Measurements from ENCODE around the gene NWD2. TPM values are rescaled to one million over a fixed set of nuclear protein-coding genes. Genes with fewer than 3 reads are reported as not detected.

The NWD2 gene
- polyA plus RNA-seq, 3 donors = 0.11 to 0.25 (median 0.18) TPM

DNA sequence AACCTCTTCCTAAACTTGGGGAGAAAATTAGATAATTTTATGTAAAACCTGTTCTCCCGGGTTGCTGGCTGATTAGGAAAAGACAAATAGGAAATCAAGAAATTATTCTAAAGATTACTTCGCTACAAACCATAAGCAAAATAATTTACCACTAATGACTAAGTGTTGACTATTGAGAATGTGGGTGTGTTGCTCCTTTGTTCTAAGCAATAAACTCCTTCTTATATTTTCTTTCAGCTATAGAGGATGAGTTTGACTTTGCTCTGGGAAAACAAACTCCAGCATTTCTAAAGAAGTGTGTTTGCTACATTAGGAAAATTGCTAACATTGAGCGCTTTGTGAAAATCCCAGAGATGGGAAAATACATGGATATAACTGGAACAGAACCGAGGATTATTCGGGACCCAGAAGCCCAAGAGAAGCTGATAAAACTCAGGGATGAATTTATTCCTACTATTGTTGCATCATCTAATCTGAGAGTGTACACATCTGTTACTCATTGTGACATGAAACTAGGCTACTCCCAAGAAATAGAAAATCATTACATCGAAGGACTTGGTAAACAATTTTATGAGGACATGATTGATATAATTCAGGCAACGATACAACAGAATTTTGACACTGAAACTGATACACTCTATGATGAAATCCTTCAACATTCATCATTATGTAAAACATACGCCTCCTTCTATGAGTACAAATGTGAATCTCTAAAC, 194.2 kb downstream of the NWD2 start:
- no peak for DNase-seq (ENCODE audit: low read depth in 3 of 3, low spot score in 2 of 3)

DNA sequence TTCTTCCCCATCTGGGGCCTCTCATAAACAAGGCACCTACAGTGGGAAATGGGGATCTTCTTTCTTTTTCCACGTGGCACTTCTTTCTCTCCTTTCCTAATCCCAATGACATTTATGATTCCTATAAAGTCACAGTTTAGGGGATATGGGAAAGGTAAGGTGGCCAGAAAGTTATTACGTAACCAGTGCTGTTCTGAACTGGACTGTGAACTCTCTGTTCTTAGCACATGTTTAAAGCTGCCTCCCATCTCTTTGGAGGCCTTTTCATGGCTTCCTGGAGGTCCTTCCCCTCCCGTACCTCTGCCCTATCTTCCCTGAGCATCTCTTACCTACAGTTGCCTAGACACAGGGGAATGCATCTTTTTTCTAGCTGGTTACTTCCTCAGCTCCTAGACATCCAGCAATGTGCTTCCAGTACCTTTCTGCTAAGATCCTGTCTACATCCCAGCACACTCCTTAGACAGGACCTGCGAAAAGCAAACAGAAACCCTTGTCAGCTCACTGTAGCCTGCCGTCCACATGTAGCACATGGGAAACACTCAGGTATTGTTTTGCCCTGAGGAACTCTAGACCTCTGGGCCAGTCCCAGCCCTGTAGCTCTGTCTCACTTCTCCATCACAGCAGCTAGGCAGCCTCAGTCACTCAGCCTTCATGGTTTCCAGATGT, 195.4 kb downstream of the NWD2 start:
- DNase-seq (ENCODE audit: low read depth in 3 of 3, low spot score in 2 of 3) = no peak

DNA sequence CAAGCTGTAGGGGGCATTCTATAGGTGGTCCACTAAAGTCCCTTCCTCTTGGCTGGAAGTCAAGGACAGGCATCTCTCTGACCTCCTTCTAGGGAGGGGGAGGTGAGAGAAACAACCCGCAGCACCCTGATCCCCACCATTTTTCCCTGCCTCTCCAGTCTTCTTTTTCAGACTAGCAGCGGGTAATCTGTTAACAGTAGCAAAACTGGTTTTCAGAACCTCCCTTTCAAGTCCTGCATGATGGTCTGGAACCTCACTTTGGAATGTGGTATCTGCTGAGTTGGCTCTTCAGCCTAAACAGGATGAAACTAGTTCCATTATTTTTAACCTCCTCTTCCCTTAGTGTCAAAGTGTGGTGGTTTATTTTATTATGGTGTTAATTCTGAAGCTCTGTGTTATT, 196.0 kb downstream of the NWD2 start:
- no peak for DNase-seq (ENCODE audit: low read depth in 3 of 3, low spot score in 2 of 3)

DNA sequence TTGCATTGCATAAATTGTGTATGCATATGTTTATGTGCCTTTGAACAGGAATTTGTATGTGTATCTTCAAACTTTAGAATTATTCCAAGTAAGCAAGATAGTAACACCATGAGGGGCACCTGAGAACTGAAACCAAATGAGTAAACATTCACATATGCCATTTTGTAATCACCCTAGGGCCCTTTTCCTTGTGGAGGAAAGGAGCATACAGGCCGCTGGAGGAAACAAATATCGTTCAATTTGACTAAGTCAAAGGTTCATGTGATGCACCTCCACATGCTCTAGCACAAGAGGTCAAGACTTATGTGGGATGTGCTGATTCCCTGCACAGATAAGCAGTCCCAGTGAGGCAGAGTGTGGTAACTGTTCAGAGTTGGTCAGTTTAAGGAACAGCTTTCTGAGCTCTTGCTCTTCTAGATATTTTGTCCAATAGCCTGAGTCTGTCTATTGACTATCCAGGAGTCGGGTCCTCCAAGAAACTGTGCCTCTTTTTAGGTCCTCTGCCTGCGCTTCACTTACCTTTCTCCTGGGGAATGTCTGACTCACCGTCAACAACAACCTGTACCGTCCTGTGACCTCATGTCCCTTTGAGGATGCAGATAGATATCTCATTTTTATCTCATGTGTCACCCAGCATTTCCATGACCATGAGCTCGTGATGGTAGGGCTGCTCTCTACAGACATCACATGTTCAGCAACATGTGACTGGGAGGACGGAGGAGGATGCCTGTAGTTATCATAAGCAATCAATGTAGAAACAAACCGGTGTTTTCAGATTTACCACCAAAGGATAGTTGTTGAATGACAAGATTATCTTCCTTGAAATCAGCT, 196.9 kb downstream of the NWD2 start:
- no peak for DNase-seq (ENCODE audit: low read depth in 3 of 3, low spot score in 2 of 3)

DNA sequence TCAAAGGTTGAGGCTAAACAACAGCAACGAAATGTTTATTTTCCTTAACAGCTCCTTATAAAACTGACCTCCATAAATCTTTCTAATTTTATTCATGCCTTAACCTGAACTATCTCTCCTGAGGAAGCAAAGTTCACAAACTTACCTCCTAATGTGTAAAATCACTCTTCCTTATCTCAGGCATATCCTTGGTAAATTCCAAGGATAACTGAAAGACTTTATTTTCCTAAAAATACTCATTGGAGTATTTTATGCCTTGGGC, 197.4 kb downstream of the NWD2 start:
- no peak for DNase-seq (ENCODE audit: low read depth in 3 of 3, low spot score in 2 of 3)

DNA sequence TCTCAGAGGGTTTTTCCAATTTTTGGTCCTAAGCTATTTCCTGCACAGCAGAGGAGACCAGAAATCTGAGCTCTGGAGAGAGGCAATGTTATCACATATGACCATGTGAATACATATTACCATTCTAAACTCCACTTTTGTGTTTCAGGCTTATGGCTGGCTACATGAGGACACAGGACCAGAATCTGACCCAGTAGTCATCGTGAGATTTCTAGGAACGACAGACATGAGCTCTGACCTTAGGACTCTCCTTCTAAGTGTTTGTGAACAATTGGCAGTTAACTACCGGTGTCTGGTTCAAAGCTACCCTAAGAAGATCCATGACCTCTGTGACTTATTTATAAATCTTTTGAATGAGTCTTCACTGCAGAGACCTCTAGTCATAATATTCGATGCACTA, 198.6 kb downstream of the NWD2 start:
- DNase-seq (ENCODE audit: low read depth in 3 of 3, low spot score in 2 of 3) = no peak

DNA sequence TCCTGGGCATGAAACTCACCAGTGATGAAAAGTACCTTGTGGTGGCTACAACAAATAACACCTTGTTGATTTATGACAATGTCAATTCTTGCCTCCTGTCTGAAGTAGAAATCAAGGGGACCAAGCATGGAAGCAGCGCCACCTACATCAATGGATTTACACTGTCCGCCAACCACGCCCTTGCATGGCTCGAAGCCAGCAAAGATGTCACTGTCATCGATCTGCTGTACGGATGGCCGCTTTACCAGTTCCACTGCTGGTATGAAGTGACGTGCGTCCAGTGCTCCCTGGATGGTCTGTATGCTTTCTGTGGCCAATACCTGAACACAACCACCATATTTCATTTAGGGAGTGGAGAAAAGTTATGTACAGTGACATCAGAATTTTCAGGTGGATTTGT, 200.5 kb downstream of the NWD2 start:
- DNase-seq (ENCODE audit: low read depth in 3 of 3, low spot score in 2 of 3) = no peak

DNA sequence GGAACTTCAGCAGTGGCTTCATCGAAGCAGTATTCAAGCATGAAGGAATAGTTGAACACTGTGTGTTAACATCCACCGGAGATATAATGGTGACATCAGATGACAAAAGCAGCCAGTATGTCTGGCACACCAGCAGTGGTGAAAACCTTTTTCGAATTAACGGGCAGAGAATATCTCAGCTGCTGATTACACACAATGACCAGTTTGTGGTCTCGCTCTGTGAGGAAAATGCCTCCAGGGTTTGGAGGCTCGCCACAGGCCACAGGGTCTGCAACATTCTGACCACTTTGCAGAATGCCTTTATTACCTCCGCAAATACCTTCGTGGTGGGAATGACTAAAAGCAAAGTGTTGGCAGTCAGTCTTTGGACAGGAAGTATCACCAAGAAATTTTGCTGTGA, 201.5 kb downstream of the NWD2 start:
- DNase-seq (ENCODE audit: low read depth in 3 of 3, low spot score in 2 of 3) = no peak

DNA sequence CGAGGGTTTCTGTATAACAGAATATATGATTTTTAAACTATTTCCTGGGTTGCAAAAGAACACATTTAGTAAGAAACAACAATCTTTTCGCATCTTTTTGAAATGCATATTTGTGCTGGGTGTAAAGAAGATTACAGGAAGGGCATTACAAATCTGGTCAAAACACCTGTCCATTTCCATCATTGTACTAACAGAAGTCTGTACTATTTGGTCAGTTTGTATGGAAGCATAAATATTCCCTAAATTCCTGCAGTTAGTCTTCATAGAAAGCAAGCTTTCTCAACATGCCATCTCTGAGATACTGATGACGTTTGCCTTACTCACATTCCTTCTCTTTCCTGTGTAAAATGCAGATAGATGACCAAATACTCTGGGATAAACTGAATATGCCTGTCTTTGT, 203.3 kb downstream of the NWD2 start:
- no peak for DNase-seq (ENCODE audit: low read depth in 3 of 3, low spot score in 2 of 3)

DNA sequence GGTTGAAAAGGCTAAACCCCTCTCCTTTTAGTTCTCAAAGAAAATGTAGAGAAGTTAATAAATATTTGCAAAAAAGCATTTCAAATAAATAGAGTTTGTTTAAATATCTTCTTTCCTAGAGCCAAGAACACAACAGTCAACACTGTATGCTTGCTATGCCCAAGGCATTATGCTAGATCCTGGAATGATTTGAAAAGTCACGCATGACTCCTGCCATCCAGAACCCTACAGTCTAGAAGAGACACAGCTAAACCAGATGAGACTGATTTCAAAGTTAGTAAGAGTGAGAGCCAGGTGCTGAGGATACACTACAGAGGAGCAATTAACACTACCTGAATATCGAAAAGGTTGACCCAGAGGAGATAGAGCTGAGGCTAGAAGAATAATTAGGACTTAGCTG, 205.8 kb downstream of the NWD2 start:
- DNase-seq (ENCODE audit: low read depth in 3 of 3, low spot score in 2 of 3) = no peak

DNA sequence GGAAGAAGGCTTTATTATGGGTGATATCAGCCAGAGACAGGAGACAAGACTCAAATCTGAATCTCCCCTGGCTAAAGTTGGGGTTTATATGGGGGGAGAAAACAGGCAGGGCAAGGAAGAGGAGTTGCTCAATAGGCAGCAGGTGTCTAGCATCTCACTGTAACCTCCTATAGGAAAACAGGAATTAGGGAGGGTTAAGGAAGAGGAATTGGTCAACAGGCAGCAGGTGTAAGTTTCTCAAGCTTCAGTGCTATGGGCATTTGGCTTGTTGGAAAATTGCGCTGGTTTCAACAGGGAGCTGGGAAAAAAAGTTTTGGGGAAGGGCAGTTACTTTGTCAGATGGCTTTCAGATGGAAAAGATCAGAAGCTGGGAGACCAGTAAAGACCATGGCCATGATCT, 206.4 kb downstream of the NWD2 start:
- DNase-seq (ENCODE audit: low read depth in 3 of 3, low spot score in 2 of 3) = no peak

DNA sequence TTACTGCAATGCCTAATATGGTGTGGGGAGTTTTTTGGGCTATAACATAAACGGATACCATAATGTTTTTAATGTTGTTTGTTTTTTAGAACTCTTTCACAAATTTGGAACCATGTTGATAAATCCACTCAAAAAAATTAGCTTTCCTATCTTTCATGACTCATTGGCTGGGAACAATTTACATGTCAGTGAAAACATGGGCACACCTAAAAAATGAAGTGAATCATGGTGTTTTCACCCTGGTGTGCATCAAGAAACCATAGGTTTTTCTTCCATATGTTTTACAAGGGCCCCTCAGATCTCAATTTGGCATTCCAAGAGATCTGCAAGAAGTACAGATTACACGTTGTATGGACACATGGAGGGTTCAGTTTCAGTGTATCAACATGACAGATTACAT, 207.1 kb downstream of the NWD2 start:
- DNase-seq (ENCODE audit: low read depth in 3 of 3, low spot score in 2 of 3) = no peak

DNA sequence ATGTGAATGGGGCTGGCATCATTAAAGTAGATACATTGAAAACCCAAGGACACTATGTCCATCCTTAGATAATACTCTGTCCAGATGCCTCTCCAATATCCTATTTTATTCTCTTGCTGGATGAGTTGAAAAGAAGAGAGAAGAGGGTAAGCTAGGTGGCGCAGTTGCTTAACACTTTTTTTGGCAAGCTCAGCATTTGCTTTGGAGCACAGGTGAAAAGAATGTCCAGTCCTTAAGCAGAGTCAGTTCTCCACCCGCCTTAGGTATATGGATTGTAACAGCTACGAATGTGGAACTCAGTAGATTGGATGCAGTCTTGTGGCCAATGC, 208.4 kb downstream of the NWD2 start:
- peak in 1 of 3 donors; percentile 74 for DNase-seq (ENCODE audit: low read depth in 3 of 3, low spot score in 2 of 3)

DNA sequence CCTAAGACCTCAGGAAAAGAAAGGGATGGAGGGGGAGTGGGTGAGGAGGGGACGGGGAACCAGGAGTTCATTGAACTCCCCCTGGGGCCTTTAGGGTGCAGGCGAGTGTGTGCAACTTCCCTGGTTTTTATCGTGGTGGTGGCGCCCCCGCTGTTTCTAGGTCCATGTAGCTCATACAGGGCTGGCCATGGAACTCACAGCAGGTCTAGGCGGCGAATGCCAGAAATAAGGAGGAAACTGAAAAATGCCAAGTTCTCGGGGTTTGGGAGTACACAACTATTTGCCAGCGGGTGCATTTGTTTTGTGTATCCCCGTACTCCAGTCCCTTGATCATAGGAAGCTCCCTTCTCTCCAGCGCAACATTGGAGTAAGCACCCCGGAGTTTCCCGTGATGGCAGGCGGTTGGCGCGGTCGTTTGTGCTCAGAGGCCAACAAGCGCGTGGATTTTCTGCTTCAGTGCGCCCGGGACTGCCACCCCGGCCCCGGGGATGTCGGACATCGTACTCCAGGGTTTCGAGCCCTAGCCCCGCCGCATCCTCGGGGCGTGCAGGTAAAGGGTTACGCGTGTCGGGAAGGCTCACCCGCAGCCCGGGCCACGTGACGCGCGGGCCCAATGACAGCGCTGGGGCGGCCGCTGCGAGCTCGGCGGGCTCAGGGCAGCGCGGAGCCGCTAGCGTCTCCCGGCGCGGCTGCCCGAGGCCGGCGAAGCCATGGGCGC, 208.9 kb downstream of the NWD2 start:
- peak in 2 of 3 donors; percentile 53 to 55 for DNase-seq (ENCODE audit: low read depth in 3 of 3, low spot score in 2 of 3)

DNA sequence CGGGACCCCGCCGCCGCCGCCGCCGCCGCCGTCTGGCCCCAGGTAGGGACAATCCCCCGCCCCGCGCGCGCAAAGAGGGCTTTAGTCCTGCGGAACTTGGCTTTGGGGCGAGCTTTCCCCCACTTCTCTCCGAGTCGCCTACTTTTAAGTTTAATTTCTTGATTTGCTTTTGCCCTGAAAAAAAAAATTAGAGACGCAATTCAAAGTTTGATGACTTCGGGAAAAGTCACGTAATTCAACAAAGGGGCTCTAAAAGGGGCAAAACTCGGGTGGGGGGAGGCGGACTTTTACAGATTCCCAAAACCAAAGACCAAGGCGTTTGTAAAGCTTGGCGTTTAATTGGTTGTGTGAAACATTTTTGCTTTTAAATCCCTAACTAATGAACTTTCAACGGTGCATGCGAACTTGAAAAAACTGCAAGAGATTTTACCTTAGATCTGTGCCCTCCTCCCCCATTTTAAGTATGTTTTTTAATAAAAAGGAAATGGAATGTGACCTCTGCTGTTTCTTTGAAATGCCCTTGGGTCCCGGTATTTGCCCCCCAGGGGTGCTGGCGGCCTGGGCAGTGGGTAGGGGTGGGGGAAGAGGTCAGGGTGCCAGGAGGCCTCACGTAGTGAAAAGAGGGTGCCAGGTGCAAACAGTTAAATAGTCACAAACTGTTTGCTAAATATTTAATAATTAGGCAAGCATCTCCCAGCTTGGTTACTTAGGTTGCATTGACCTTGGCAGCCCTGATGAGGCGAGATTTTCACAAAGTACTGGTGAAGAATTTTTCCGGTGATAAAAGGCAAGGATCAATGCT, 209.7 kb downstream of the NWD2 start:
- no peak for DNase-seq (ENCODE audit: low read depth in 3 of 3, low spot score in 2 of 3)

DNA sequence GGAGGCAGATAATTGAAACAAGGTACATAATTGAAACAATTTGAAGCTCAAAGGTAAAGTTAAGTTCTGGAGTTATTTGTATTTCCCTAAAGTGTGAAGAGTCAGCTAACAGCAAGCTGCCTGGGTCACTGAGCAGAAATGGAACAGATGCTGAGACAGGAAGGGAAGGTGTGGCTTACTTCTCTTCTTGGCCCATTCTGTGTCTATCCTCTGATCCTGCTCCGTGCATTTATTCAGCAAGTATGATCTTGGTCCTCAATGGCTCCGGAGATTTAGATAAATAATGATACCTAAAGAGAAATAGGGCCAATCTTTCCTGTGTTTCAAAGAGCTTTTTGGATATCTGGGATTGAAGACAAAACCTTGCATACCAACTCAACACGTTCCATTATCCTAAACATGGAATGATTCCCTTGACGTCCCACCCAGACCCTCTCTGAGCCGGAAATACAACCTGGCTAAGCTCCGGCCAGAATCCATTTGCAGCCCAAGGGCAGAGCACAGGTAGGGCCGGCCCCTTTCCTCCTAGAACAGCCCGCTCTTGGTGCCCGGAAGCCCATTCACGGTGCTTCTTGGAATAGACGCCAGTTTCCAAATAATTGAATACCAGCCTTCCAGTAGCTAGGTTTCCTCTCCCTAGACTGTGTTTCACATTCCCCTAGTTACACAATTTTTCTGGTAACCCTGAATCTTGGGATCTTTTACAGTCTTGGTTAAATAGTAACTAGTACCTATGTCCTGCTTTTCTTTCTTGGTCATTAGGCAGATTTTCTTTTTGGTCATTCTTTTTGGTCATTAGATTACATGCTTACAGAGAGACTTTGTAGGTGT, 211.0 kb downstream of the NWD2 start:
- DNase-seq (ENCODE audit: low read depth in 3 of 3, low spot score in 2 of 3) = no peak

DNA sequence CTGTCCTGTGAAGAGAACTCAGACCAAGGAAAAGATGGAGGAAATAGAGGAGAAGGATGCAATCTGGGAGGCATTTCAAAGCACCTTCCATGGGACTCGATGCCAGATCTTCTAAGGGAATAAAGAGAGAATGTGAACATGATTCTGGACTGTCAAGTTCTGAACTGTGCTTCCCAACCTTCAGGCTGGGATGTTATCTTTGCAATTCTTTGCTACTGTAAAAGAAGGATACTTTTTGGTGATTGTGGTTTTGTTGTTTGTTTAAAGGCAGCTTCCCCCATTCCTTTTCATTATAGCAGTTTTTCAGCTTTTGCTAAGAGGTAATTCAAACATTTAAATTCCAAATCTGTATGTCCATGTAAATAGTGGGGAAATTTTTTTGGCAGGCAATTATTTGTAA, 217.3 kb downstream of the NWD2 start:
- DNase-seq (ENCODE audit: low read depth in 3 of 3, low spot score in 2 of 3) = no peak

DNA sequence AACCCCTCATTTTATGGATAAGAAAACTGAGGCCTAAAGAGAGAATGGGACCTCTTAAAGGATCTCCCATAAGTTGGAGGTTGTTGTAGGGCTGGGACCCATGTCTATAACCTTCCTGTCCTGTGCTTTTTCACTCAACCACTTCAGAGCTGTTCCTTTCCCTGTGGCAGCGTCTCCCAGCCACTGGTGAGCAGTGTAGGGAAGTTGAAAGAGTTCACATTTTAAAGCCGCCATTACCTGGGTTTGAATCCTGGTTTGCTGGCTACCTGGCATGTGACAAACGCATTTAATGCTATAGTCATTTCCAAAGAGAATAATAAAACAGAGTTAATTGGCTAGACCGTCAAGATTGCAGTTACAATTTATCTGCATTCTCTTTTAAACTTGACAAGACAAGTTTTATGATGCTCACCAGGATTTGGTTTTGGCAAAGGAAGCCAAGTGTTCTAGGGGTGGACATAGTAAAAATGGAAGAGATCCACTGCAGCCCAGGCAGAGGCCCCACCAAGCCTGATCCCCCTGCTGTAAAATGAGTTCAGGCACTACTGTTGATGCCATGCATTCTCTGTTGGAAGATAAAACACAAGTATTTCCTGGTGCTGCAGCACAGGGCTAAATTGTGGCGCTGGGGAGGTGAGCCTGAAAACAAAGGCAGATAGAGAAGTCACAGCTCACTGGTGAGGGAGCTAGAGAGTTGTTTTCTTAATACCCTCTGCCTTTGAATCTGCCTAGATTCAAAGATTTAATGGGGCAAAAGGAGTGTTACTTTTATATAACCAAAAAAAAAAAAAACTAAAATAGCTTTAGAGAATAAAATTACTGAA, 218.7 kb downstream of the NWD2 start:
- no peak for DNase-seq (ENCODE audit: low read depth in 3 of 3, low spot score in 2 of 3)

All from right renal cortex interstitium (tissue), 3 donors.